Upper lobe of right lung (tissue), 1 donor: ENCODE results near the gene AK1. TPM values are rescaled to one million over a fixed set of nuclear protein-coding genes. Genes with fewer than 3 reads are reported as not detected.
A peak's percentile ranks its signal among the peaks of the same experiment; 100 is the strongest.

Experiments
- ATAC-seq: fragments of 200-7000 bp; cut with Tn5 transposase; one replicate; pipeline ENCODE4 v1.9.1; 2020; ENCODE audit warnings: mild to moderate bottlenecking, moderate library complexity
- DNase-seq: peaks from one replicate; pipeline ENCODE4 v3.0.0-alpha.2; 2020
- H3K27ac ChIP-seq: fragments of 200-600 bp; one replicate; pipeline ENCODE4 v1.8.0; 2022
- H3K27me3 ChIP-seq: fragments of 200-600 bp; one replicate; pipeline ENCODE4 v1.8.0; 2022; ENCODE audit warnings: mild to moderate bottlenecking
- H3K36me3 ChIP-seq: fragments of 200-600 bp; one replicate; pipeline ENCODE4 v1.8.0; 2022
- H3K4me1 ChIP-seq: fragments of 200-600 bp; one replicate; pipeline ENCODE4 v1.8.0; 2022
- H3K4me3 ChIP-seq: fragments of 200-600 bp; one replicate; pipeline ENCODE4 v1.8.0; 2022; ENCODE audit warnings: mild to moderate bottlenecking
- H3K9me3 ChIP-seq: fragments of 200-600 bp; one replicate; pipeline ENCODE4 v1.8.0; 2022
- intact Hi-C: fragments of 100-400 bp; cut with DNase I; formaldehyde crosslinking; loops from one replicate; pipeline ENCODE4 v1.11.0; 2022
- total RNA-seq: library from RNA; stranded (reverse); fragmentation: NEBNext Ultra II Directional; extraction: Animal tissue kit (Norgen Biotek cat#: 25700); gene quantifications from one replicate; pipeline ENCODE4 v1.2.1, GENCODE V29; 2021
- TF ChIP-seq, protein P1 (sequence below): fragments of 200-600 bp; IDR thresholded peaks from one replicate; pipeline ENCODE4 v1.8.0; 2022; ENCODE audit warnings: antibody characterized with exemption
- donor health status: DM: no; HTN: yes; CAD: no; lungs with severe emphysema.

Gene AK1
- total RNA-seq, 1 donor from 2014 or later: 158 TPM

DNA sequence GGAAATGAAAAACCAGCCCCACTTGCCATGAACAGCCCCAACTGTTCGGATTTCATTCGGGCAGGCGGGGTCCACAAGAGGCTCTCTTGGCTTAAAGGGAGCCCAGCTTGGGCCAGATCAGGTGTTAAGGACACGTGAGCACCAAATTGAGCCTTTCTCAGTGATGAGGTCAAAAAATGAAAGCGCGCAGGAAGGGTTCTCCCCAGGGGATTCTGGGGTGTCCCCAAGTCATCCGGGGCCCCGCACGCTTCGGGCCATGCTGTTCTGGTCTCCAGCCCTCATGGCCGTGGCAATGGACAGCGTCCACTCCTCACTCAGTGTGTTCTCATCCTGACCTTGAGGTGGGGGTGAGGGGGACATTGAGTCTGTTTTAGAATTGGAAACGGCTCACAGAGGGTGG lies 10.9 kb downstream of the AK1 start:
- Histone ChIP-seq H3K9me3 (no peaks in the 10 kb centered on the region), H3K4me3 (no peak overlapping the region), H3K36me3 (peaks cover 28% of the 10 kb centered on the region), H3K27me3 (no peaks in the 10 kb centered on the region), H3K4me1 (peaks cover 30% of the 10 kb centered on the region), H3K27ac (no peak overlapping the region)
- intact Hi-C loops: no loop called here
- DNase-seq: no peak
- no peak for ATAC-seq
- TF ChIP-seq, protein P1, sequence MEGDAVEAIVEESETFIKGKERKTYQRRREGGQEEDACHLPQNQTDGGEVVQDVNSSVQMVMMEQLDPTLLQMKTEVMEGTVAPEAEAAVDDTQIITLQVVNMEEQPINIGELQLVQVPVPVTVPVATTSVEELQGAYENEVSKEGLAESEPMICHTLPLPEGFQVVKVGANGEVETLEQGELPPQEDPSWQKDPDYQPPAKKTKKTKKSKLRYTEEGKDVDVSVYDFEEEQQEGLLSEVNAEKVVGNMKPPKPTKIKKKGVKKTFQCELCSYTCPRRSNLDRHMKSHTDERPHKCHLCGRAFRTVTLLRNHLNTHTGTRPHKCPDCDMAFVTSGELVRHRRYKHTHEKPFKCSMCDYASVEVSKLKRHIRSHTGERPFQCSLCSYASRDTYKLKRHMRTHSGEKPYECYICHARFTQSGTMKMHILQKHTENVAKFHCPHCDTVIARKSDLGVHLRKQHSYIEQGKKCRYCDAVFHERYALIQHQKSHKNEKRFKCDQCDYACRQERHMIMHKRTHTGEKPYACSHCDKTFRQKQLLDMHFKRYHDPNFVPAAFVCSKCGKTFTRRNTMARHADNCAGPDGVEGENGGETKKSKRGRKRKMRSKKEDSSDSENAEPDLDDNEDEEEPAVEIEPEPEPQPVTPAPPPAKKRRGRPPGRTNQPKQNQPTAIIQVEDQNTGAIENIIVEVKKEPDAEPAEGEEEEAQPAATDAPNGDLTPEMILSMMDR: no peak

DNA sequence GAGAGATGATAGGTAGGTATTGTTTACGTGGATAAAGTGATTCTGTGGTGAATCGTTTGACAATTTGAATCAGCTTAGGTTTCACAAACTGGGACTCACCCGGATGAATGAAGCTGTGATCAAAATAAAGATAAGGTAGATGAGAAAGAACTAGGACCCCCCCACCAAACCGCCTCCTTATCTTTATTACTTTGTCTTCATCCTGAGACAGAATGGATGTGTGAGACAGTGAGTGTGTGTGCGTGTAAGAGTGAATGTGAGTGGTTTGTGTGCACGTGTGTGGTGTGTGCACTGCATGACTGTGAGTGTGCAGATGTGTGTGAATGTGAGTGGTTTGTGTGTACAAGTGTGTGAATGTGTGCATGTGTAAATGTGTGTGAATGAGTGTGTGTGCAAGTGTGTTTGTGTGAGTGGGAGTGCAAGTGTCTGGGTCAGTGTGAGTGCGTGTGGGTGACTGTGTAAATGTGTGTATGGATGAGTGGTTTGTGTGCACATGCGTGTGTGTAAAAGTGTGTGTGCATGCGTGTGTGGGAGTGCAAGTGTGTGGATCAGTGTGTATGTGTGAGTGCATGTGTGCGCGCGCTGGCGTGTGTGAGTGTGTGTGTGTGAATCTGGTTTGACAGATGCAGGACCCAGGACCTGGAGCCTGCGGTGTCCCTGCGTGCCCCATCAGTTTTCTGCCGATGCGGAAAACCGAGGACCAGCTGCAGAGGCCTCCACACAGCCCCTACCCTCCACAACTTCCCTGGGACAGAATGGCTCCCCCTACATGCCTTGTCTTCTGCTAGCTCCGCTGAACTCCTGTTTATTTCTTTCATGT lies 11.6 kb downstream of the AK1 start:
- Histone ChIP-seq H3K36me3 (peaks cover 21% of the 10 kb centered on the region), H3K27me3 (no peaks in the 10 kb centered on the region), H3K27ac (peak overlapping the region; percentile 30), H3K9me3 (no peaks in the 10 kb centered on the region), H3K4me1 (peaks cover 37% of the 10 kb centered on the region), H3K4me3 (no peak overlapping the region)
- no peak for DNase-seq
- no peak for ATAC-seq
- intact Hi-C loops: no loop called here
- TF ChIP-seq, protein P1: no peak

DNA sequence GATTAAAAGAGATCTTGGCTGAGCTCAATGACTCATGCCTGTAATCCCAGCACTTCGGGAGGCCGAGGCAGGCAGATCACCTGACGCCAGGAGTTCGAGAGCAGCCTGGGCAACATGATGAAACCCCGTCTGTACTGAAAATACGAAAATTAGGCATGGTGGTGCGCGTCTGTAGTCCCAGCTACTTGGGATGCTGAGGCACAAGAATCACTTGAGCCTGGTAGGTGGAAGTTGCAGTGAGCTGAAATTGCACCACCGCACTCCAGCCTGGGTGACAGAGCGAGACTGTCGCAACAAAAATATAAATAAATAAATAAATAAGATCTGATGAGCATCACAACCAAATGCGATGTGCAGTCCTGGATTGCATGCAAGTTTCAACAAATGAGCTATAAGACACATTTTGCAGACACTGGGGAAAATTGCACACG lies 14.3 kb downstream of the AK1 start:
- no peaks in the 10 kb centered on the region for H3K9me3 ChIP-seq
- DNase-seq: no peak
- H3K4me3 ChIP-seq: no peak overlapping the region
- no peaks in the 10 kb centered on the region for H3K27me3 ChIP-seq
- intact Hi-C loops: no loop called here
- H3K27ac ChIP-seq: peak overlapping the region; percentile 85
- TF ChIP-seq, protein P1: no peak
- H3K36me3 ChIP-seq: peaks cover 16% of the 10 kb centered on the region
- ATAC-seq: no peak
- H3K4me1 ChIP-seq: peaks cover 43% of the 10 kb centered on the region

DNA sequence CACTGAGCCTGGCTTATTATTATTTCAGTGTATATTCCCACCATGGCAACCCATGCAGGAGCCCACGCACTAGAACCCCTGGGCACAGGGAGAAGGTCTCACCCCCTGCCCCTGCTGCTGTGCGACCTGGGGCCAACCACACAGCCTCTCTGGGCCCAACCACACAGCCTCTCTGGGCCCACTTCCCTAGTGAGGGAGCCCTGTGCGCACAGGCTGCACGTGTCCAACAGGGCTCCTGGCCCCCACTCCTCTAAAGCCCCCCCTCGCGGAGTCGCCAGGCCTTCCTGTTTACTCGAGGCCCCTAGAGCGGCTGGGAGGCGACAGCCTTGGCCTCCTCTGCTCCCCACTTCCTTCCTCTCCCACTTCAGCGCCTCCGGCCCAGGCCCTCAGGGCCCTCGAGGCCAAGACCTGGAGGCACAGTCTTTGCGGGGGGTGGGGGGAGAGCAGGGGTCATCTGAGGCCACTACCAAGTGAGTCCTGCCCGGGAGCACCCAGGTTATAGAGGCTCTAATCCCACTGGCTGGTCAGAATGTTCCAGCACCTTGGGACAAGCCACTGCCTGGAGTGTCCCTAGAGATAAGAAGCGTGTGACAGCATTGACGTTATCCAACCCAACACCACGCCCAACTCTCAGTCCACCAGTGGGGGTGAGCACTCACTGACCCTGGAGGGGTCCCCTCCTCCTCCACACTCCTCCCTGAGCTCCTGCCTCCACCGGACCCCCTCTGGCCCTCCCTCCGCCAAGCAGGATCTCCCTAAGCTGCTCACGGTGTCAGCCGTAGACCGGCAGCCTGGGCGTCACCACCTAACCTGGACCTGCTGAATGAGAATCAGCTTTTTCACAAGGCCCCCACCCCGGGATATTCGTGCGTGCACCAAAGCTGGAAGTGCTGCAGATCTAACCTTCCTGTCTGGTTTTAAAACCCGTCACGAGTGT lies 15.1 kb downstream of the AK1 start:
- Histone ChIP-seq H3K4me1 (peaks cover 52% of the 10 kb centered on the region), H3K4me3 (no peak overlapping the region)
- DNase-seq: peak; percentile 94

DNA sequence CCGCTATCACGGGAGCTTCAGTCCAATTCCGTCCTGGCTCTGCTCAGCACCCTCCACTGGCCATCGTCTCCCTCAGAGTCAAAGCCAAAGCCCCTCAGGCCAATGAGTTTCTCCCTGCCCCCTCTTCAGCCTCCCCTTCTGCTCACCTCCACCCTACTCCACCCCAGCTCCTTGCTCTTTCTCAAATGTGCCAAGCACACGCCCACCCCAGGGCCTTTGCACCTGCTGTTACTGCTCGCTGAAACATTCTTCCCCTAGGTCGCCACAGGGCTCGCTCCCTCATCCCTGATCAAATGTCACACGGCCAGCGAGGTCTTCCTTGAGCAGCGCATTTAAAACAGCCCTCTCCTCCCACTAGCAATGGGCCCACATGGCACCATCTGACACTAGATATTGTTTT lies 16.7 kb downstream of the AK1 start:
- TF ChIP-seq, protein P1: no peak
- intact Hi-C loops: no loop called here
- H3K4me1 ChIP-seq: peaks cover 58% of the 10 kb centered on the region
- H3K36me3 ChIP-seq: peaks cover under 1% of the 10 kb centered on the region
- ATAC-seq (no peak), DNase-seq (no peak)
- H3K4me3 ChIP-seq: no peak overlapping the region
- H3K27me3 ChIP-seq: no peaks in the 10 kb centered on the region
- H3K9me3 ChIP-seq: no peaks in the 10 kb centered on the region
- H3K27ac ChIP-seq: no peak overlapping the region

More for the DNA sequence above, 15.1 kb downstream of the AK1 start:
- peak; percentile 90 for ATAC-seq
- Histone ChIP-seq H3K27ac (peak overlapping the region; percentile 85), H3K27me3 (no peaks in the 10 kb centered on the region), H3K9me3 (no peaks in the 10 kb centered on the region), H3K36me3 (peaks cover 10% of the 10 kb centered on the region)
- TF ChIP-seq, protein P1: no peak
- intact Hi-C loops: no loop called here
